Umbilical cord (tissue), 2 donors: ENCODE results near the gene EHD4. TPM values are rescaled to one million over a fixed set of nuclear protein-coding genes. Genes with fewer than 3 reads are reported as not detected.

Experiments used
- DNase-seq: peaks from one replicate; pipeline ENCODE4 v3.0.0-alpha.2; 2015; ENCODE audit warnings: low spot score
- total RNA-seq: library from RNA; depleted of rRNA; stranded (reverse); fragments of >200 nt; gene quantifications from one replicate; pipeline ENCODE4 v1.2.3, GENCODE V29; 2014; ENCODE audit warnings: low replicate concordance; ENCODE audit not compliant: insufficient read depth

EHD4 gene
- total RNA-seq, 1 donor from 2014 or later, result 15.4 TPM

- no peak for DNase-seq
Measured at GRCh38 chr15:41919954-41920538, 52.3 kb downstream of the EHD4 start.

GRCh38 chr15:41919201-41919820 lies 53.0 kb downstream of the EHD4 start:
- DNase-seq, result no peak

- DNase-seq, result no peak
Measured at GRCh38 chr15:41918506-41919126, 53.7 kb downstream of the EHD4 start.

- DNase-seq, result no peak
Measured at GRCh38 chr15:41917767-41918430, 54.5 kb downstream of the EHD4 start.

- no peak for DNase-seq
Measured at GRCh38 chr15:41915255-41915994, 56.9 kb downstream of the EHD4 start.

- DNase-seq, result no peak
Measured at GRCh38 chr15:41914411-41914810, 57.9 kb downstream of the EHD4 start.

- DNase-seq, result no peak
Measured at GRCh38 chr15:41913256-41913655, 59.1 kb downstream of the EHD4 start.

GRCh38 chr15:41911691-41912345 lies 60.5 kb downstream of the EHD4 start:
- DNase-seq, result no peak

GRCh38 chr15:41908736-41909461 lies 63.5 kb downstream of the EHD4 start:
- DNase-seq, result no peak

GRCh38 chr15:41907141-41907540 lies 65.2 kb downstream of the EHD4 start:
- DNase-seq, result no peak

GRCh38 chr15:41906608-41907007 lies 65.7 kb downstream of the EHD4 start:
- DNase-seq, result no peak

- DNase-seq, result no peak
Measured at GRCh38 chr15:41905036-41905793, 67.1 kb downstream of the EHD4 start.

GRCh38 chr15:41904541-41905005 lies 67.8 kb downstream of the EHD4 start:
- peak; percentile 81 for DNase-seq

- no peak for DNase-seq
Measured at GRCh38 chr15:41903782-41904181, 68.6 kb downstream of the EHD4 start.

GRCh38 chr15:41901431-41901830 lies 70.9 kb downstream of the EHD4 start:
- DNase-seq, result no peak

GRCh38 chr15:41900526-41901380 lies 71.6 kb downstream of the EHD4 start:
- DNase-seq, result no peak

- no peak for DNase-seq
Measured at GRCh38 chr15:41899854-41900442, 72.4 kb downstream of the EHD4 start.

GRCh38 chr15:41897363-41897799 lies 75.0 kb downstream of the EHD4 start:
- DNase-seq, result no peak
